Smooth muscle cell (in vitro differentiated cells): ENCODE results near the gene ADIPOR1. TPM values are rescaled to one million over a fixed set of nuclear protein-coding genes. Genes with fewer than 3 reads are reported as not detected.

ENCODE experiments used
- DNase-seq: peaks from one replicate; lab custom pipeline; 2025; ENCODE audit not compliant: unreplicated experiment; lab: John Stamatoyannopoulos, UW
- H2AFZ ChIP-seq: fragments of 200-600 bp; sonication (generic); 2 replicates; pipeline ENCODE4 v1.6.0; 2016; ENCODE audit warnings: antibody characterized with exemption, low read depth, mild to moderate bottlenecking
- H3F3A ChIP-seq: fragments of 200-600 bp; sonication (generic); 2 replicates; pipeline ENCODE4 v1.6.0; 2017; ENCODE audit warnings: antibody characterized with exemption, low read depth
- H3K27ac ChIP-seq: fragments of 200-600 bp; sonication (generic); 2 replicates; pipeline ENCODE4 v1.5.1; 2016; ENCODE audit warnings: low read depth, mild to moderate bottlenecking
- H3K27me3 ChIP-seq: fragments of 200-600 bp; sonication (generic); 2 replicates; pipeline ENCODE4 v1.6.1; 2016; ENCODE audit warnings: low read depth, mild to moderate bottlenecking
- H3K36me3 ChIP-seq: fragments of 200-600 bp; sonication (generic); 2 replicates; pipeline ENCODE4 v1.5.1; 2016; ENCODE audit warnings: low read depth
- H3K4me1 ChIP-seq: fragments of 200-600 bp; sonication (generic); 2 replicates; pipeline ENCODE4 v1.5.1; 2016; ENCODE audit warnings: low read depth
- H3K4me2 ChIP-seq: fragments of 200-600 bp; sonication (generic); 2 replicates; pipeline ENCODE4 v1.6.0; 2016; ENCODE audit warnings: mild to moderate bottlenecking
- H3K4me3 ChIP-seq: fragments of 200-600 bp; sonication (generic); 2 replicates; pipeline ENCODE4 v1.5.1; 2016; ENCODE audit warnings: mild to moderate bottlenecking
- H3K79me2 ChIP-seq: fragments of 200-600 bp; sonication (generic); 2 replicates; pipeline ENCODE4 v1.6.0; 2016; ENCODE audit warnings: low read depth, mild to moderate bottlenecking
- H3K9ac ChIP-seq: fragments of 200-600 bp; sonication (generic); 2 replicates; pipeline ENCODE4 v1.6.0; 2016; ENCODE audit warnings: low read depth
- H3K9me3 ChIP-seq: fragments of 200-600 bp; sonication (generic); replicated peaks from 2 replicates; pipeline ENCODE4 v1.5.1; 2016; ENCODE audit warnings: low read depth
- H4K20me1 ChIP-seq: fragments of 200-600 bp; sonication (generic); 2 replicates; pipeline ENCODE4 v1.6.0; 2016; ENCODE audit warnings: low read depth
- CTCF ChIP-seq: fragments of 200-600 bp; sonication (generic); IDR thresholded peaks from 2 replicates; pipeline ENCODE4 v1.5.1; 2017; ENCODE audit warnings: borderline replicate concordance, mild to moderate bottlenecking, antibody characterized with exemption; ENCODE audit not compliant: insufficient read depth, poor library complexity, severe bottlenecking
- WGBS: methylation state at CpG from one replicate; pipeline ENCODE4 v1.1.7; 2016; ENCODE audit warnings: low lambda C conversion rate; 5-methylcytosine and 5-hydroxymethylcytosine counted together
- polyA plus RNA-seq: library from polyadenylated mRNA; unstranded; fragments of >200 nt; fragmentation: Nextera tagmentation; extraction: Ambion mirVana; gene quantifications from 2 replicates; pipeline ENCODE4 v1.2.1, GENCODE V29; 2016
- total RNA-seq: library from RNA; depleted of rRNA; stranded (reverse); fragments of >200 nt; gene quantifications from 2 replicates; pipeline ENCODE4 v1.2.3, GENCODE V29; 2014

ADIPOR1 gene
- total and polyA plus RNA-seq, 2 experiments from 2014 or later = 132 to 146 TPM

- no peak overlapping the region for H2AFZ ChIP-seq
- no peak overlapping the region for H3K4me3 ChIP-seq
- H3K4me2 ChIP-seq = peak overlapping the region; percentile 15
- WGBS = 80% methylated on average over 1 of the region's 1 CpG
- H3K27me3 ChIP-seq = no peaks in the 10 kb centered on the region
- H4K20me1 ChIP-seq = peaks cover 78% of the 10 kb centered on the region
- TF ChIP-seq CTCF = no peak
- peaks cover 6% of the 10 kb centered on the region for H3K4me1 ChIP-seq
- H3K9me3 ChIP-seq = no peaks in the 10 kb centered on the region
- H3K9ac ChIP-seq = no peak overlapping the region
- peaks cover 54% of the 10 kb centered on the region for H3K79me2 ChIP-seq
- peaks cover 9% of the 10 kb centered on the region for H3K36me3 ChIP-seq
- H3F3A ChIP-seq = no peaks in the 10 kb centered on the region
- no peak for DNase-seq
- H3K27ac ChIP-seq = peak overlapping the region; percentile 30
Observed at GRCh38 chr1:202952099-202952498, 6.0 kb downstream of the ADIPOR1 start.

- 54% methylated on average over 2 of the region's 2 CpGs for WGBS
- no peaks in the 10 kb centered on the region for H3K4me1 ChIP-seq
- no peaks in the 10 kb centered on the region for H3K9me3 ChIP-seq
- no peak for DNase-seq
- no peak overlapping the region for H2AFZ ChIP-seq
- H3K9ac ChIP-seq = no peak overlapping the region
- peaks cover 47% of the 10 kb centered on the region for H3K79me2 ChIP-seq
- H4K20me1 ChIP-seq = peaks cover 76% of the 10 kb centered on the region
- H3K4me2 ChIP-seq = no peak overlapping the region
- no peak overlapping the region for H3K4me3 ChIP-seq
- no peak overlapping the region for H3K27ac ChIP-seq
- peaks cover 9% of the 10 kb centered on the region for H3K36me3 ChIP-seq
- no peaks in the 10 kb centered on the region for H3F3A ChIP-seq
- no peak for TF ChIP-seq CTCF
- no peaks in the 10 kb centered on the region for H3K27me3 ChIP-seq
Observed at GRCh38 chr1:202951437-202951836, 6.7 kb downstream of the ADIPOR1 start.

GRCh38 chr1:202945483-202945882, 12.6 kb downstream of the ADIPOR1 start:
- no peak overlapping the region for H3K27ac ChIP-seq
- H3K4me3 ChIP-seq = no peak overlapping the region
- TF ChIP-seq CTCF = no peak
- no peak overlapping the region for H3K9ac ChIP-seq
- H4K20me1 ChIP-seq = peaks cover 20% of the 10 kb centered on the region
- H3K4me1 ChIP-seq = no peaks in the 10 kb centered on the region
- H3K4me2 ChIP-seq = no peak overlapping the region
- H3K27me3 ChIP-seq = no peaks in the 10 kb centered on the region
- peaks cover 4% of the 10 kb centered on the region for H3F3A ChIP-seq
- no peak overlapping the region for H2AFZ ChIP-seq
- WGBS = 95% methylated on average over 2 of the region's 2 CpGs
- H3K9me3 ChIP-seq = no peaks in the 10 kb centered on the region
- peaks cover 30% of the 10 kb centered on the region for H3K36me3 ChIP-seq
- no peaks in the 10 kb centered on the region for H3K79me2 ChIP-seq
- DNase-seq = no peak

GRCh38 chr1:202944438-202944921, 13.6 kb downstream of the ADIPOR1 start:
- 96% methylated on average over 5 of the region's 5 CpGs for whole genome bisulfite sequencing
- H3K4me3 ChIP-seq = no peak overlapping the region
- no peaks in the 10 kb centered on the region for H3K4me1 ChIP-seq
- H3K79me2 ChIP-seq = no peaks in the 10 kb centered on the region
- peaks cover 26% of the 10 kb centered on the region for H3K36me3 ChIP-seq
- TF ChIP-seq CTCF = no peak
- H4K20me1 ChIP-seq = peaks cover 10% of the 10 kb centered on the region
- H3K27me3 ChIP-seq = no peaks in the 10 kb centered on the region
- no peak overlapping the region for H3K4me2 ChIP-seq
- peaks cover 6% of the 10 kb centered on the region for H3F3A ChIP-seq
- no peak overlapping the region for H3K9ac ChIP-seq
- H2AFZ ChIP-seq = no peak overlapping the region
- no peak overlapping the region for H3K27ac ChIP-seq
- DNase-seq = no peak
- no peaks in the 10 kb centered on the region for H3K9me3 ChIP-seq
